Hepatocyte (in vitro differentiated cells): Measurements from ENCODE around the gene TAF12. TPM values are rescaled to one million over a fixed set of nuclear protein-coding genes. Genes with fewer than 3 reads are reported as not detected.
"Not testable (repeated sequence)": the region's sequence is repeated elsewhere in the genome, so short reads cannot be mapped to it uniquely, and the experiment has no call there.

Source experiments
- DNase-seq: peaks from one replicate; pipeline ENCODE4 v3.0.0-alpha.2; 2016; ENCODE audit warnings: low spot score
- H2AFZ ChIP-seq: fragments of 200-600 bp; sonication (generic); 2 replicates; pipeline ENCODE4 v1.6.0; 2016; ENCODE audit warnings: antibody characterized with exemption, mild to moderate bottlenecking
- H3K27ac ChIP-seq: fragments of 200-600 bp; sonication (generic); 2 replicates; pipeline ENCODE4 v1.5.1; 2016; ENCODE audit warnings: mild to moderate bottlenecking
- H3K27me3 ChIP-seq: fragments of 200-600 bp; sonication (generic); 2 replicates; pipeline ENCODE4 v1.6.1; 2016
- H3K36me3 ChIP-seq: fragments of 200-600 bp; sonication (generic); replicated peaks from 2 replicates; pipeline ENCODE4 v1.5.1; 2016; ENCODE audit warnings: low read depth; ENCODE audit not compliant: insufficient read depth
- H3K4me1 ChIP-seq: fragments of 200-600 bp; sonication (generic); 2 replicates; pipeline ENCODE4 v1.5.1; 2016; ENCODE audit warnings: mild to moderate bottlenecking, moderate library complexity; ENCODE audit not compliant: insufficient read depth
- H3K4me2 ChIP-seq: fragments of 200-600 bp; sonication (generic); 2 replicates; pipeline ENCODE4 v1.6.0; 2016
- H3K4me3 ChIP-seq: fragments of 200-600 bp; sonication (generic); 2 replicates; pipeline ENCODE4 v1.5.1; 2016; ENCODE audit warnings: mild to moderate bottlenecking
- H3K79me2 ChIP-seq: fragments of 200-600 bp; sonication (generic); 2 replicates; pipeline ENCODE4 v1.6.0; 2017; ENCODE audit warnings: mild to moderate bottlenecking
- H3K9me2 ChIP-seq: fragments of 200-600 bp; sonication (generic); replicated peaks from 2 replicates; pipeline ENCODE4 v1.6.0; 2017; ENCODE audit warnings: mild to moderate bottlenecking; ENCODE audit not compliant: insufficient read depth
- H3K9me3 ChIP-seq: fragments of 200-600 bp; sonication (generic); 2 replicates; pipeline ENCODE4 v1.5.1; 2016; ENCODE audit warnings: low read depth, mild to moderate bottlenecking
- H4K20me1 ChIP-seq: fragments of 200-600 bp; sonication (generic); 2 replicates; pipeline ENCODE4 v1.6.0; 2016; ENCODE audit warnings: mild to moderate bottlenecking; ENCODE audit not compliant: insufficient read depth, poor library complexity, severe bottlenecking
- EZH2 ChIP-seq: fragments of 200-600 bp; sonication (generic); IDR thresholded peaks from 2 replicates; pipeline ENCODE4 v1.6.1; 2016; ENCODE audit warnings: antibody characterized with exemption, mild to moderate bottlenecking, borderline replicate concordance
- EZH2phosphoT487 ChIP-seq: fragments of 200-600 bp; sonication (generic); IDR thresholded peaks from one replicate; pipeline ENCODE4 v1.6.1; 2018; ENCODE audit warnings: antibody characterized with exemption, mild to moderate bottlenecking, low read depth, moderate library complexity; ENCODE audit not compliant: unreplicated experiment, severe bottlenecking
- WGBS: methylation state at CpG from one replicate; pipeline ENCODE4 v1.1.6; 2016; ENCODE audit warnings: low lambda C conversion rate; ENCODE audit errors: missing lambda C conversion rate; 5-methylcytosine and 5-hydroxymethylcytosine counted together
- polyA plus RNA-seq: library from polyadenylated mRNA; unstranded; fragments of >200 nt; fragmentation: Nextera tagmentation; extraction: Ambion mirVana; gene quantifications from 2 replicates; pipeline ENCODE4 v1.2.1, GENCODE V29; 2016
- total RNA-seq: library from RNA; depleted of rRNA; stranded (reverse); fragments of >200 nt; gene quantifications from 2 replicates; pipeline ENCODE4 v1.2.3, GENCODE V29; 2014
- TF ChIP-seq, protein P1 (sequence below): fragments of 200-600 bp; sonication (generic); IDR thresholded peaks from 2 replicates; pipeline ENCODE4 v1.5.1; 2016; ENCODE audit warnings: antibody characterized with exemption, mild to moderate bottlenecking; ENCODE audit not compliant: poor library complexity

Gene TAF12
- total and polyA plus RNA-seq, 2 experiments from 2014 or later = 26.5 to 35.0 TPM

GRCh38 chr1:28663871-28664470, 21.1 kb upstream of the TAF12 start:
- Histone ChIP-seq H2AFZ (no peak overlapping the region), H3K4me3 (no peak overlapping the region), H3K4me2 (no peak overlapping the region), H3K27me3 (no peaks in the 10 kb centered on the region), H4K20me1 (no peaks in the 10 kb centered on the region), H3K4me1 (peaks cover 10% of the 10 kb centered on the region), H3K36me3 (no peaks in the 10 kb centered on the region), H3K79me2 (no peaks in the 10 kb centered on the region), H3K9me3 (no peaks in the 10 kb centered on the region), H3K27ac (no peak overlapping the region), H3K9me2 (no peaks in the 10 kb centered on the region)
- DNase-seq = no peak
- 82% methylated on average over 7 of the region's 7 CpGs for WGBS
- TF ChIP-seq, protein P1, sequence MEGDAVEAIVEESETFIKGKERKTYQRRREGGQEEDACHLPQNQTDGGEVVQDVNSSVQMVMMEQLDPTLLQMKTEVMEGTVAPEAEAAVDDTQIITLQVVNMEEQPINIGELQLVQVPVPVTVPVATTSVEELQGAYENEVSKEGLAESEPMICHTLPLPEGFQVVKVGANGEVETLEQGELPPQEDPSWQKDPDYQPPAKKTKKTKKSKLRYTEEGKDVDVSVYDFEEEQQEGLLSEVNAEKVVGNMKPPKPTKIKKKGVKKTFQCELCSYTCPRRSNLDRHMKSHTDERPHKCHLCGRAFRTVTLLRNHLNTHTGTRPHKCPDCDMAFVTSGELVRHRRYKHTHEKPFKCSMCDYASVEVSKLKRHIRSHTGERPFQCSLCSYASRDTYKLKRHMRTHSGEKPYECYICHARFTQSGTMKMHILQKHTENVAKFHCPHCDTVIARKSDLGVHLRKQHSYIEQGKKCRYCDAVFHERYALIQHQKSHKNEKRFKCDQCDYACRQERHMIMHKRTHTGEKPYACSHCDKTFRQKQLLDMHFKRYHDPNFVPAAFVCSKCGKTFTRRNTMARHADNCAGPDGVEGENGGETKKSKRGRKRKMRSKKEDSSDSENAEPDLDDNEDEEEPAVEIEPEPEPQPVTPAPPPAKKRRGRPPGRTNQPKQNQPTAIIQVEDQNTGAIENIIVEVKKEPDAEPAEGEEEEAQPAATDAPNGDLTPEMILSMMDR = no peak
- no peak for TF ChIP-seq EZH2phosphoT487
- no peak for TF ChIP-seq EZH2

DNA sequence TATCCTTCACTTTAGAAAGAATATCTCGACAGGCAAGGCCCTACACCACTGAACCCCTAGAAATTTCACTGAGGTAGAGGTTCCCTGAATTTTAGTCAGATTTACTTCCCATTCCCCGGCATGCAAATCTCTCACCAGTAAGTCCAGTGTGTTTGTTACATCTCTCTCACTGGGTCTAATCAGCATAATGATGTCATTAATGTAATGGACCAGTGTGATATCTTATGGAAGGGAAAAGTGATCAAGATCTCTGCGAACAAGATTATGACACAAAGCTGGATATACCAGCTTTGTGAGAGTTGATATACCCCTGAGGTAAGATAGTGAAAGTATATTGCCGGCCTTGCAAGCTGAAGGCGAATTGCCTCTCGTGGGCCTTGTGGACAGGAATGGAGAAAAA, 13.5 kb upstream of the TAF12 start:
- H2AFZ ChIP-seq = no peak overlapping the region
- H3K27me3 ChIP-seq = no peaks in the 10 kb centered on the region
- peak overlapping the region; percentile 9 for H3K27ac ChIP-seq
- H3K79me2 ChIP-seq = no peaks in the 10 kb centered on the region
- no peaks in the 10 kb centered on the region for H3K9me2 ChIP-seq
- no peak overlapping the region for H3K4me2 ChIP-seq
- no peaks in the 10 kb centered on the region for H3K9me3 ChIP-seq
- TF ChIP-seq, protein P1 = no peak
- TF ChIP-seq EZH2 = no peak
- TF ChIP-seq EZH2phosphoT487 = no peak
- H3K4me3 ChIP-seq = no peak overlapping the region
- DNase-seq = no peak
- 82% methylated on average over 6 of the region's 6 CpGs for WGBS
- no peaks in the 10 kb centered on the region for H4K20me1 ChIP-seq
- no peaks in the 10 kb centered on the region for H3K36me3 ChIP-seq
- H3K4me1 ChIP-seq = no peaks in the 10 kb centered on the region

- H3K9me2 ChIP-seq, H2AFZ ChIP-seq, H3K4me1 ChIP-seq, H3K4me2 ChIP-seq, H3K4me3 ChIP-seq, H3K79me2 ChIP-seq, H4K20me1 ChIP-seq, H3K9me3 ChIP-seq, H3K27me3 ChIP-seq, DNase-seq, H3K36me3 ChIP-seq: not testable (repeated sequence)
- peak overlapping the region; percentile 9 for H3K27ac ChIP-seq
- WGBS = 78% methylated on average over 10 of the region's 10 CpGs
Observed at GRCh38 chr1:28655448-28656311, 12.8 kb upstream of the TAF12 start.

DNA sequence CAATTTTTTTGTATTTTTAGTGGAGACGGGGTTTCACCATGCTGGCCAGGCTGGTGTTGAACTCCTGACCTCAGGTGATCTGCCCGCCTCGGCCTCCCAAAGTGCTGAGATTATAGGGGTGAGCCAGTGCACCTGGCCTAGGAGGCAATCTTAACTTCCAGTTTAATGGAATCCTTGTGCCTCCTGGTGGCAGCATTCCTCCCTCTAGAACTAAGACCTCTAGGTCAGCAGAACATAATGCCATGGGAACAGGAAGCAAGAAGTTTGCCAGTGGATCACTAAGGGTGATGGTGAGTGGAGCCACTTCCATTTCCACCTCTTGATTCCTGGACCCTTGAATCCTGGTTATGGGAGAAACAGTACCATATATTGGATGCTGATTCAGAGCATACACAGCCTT, 11.0 kb upstream of the TAF12 start:
- H4K20me1 ChIP-seq, H3K4me3 ChIP-seq, H3K27ac ChIP-seq, H3K27me3 ChIP-seq, H3K36me3 ChIP-seq, H3K9me2 ChIP-seq, H3K79me2 ChIP-seq, H3K9me3 ChIP-seq, H3K4me1 ChIP-seq, H2AFZ ChIP-seq, H3K4me2 ChIP-seq: not testable (repeated sequence)
- TF ChIP-seq, protein P1 = peak; percentile 33
- 51% methylated on average over 3 of the region's 3 CpGs for WGBS
- peak; percentile 43 for DNase-seq

DNA sequence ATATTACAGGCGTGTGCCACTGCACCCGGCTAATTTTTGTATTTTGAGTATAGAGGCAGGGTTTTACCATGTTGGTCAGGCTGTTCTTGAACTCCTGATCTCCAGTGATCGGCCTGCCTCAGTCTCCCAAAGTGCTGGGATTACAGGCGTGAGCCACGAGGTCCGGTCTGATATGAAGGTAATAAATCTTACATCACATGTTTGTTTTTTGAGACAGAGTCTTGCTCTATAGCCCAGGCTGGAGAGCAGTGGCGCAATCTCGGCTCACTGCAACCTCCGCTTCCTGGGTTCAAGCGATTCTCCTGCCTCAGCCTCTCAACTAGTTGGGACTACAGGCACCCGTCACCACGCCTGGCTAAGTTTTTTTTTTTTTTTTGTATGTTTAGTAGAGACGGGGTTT, 10.2 kb upstream of the TAF12 start:
- H3K4me3 ChIP-seq, H2AFZ ChIP-seq, H3K4me2 ChIP-seq, H3K9me3 ChIP-seq, H3K27ac ChIP-seq, DNase-seq, H4K20me1 ChIP-seq, H3K27me3 ChIP-seq, H3K9me2 ChIP-seq, H3K36me3 ChIP-seq, H3K4me1 ChIP-seq, H3K79me2 ChIP-seq: not testable (repeated sequence)
- WGBS = 94% methylated on average over 13 of the region's 13 CpGs
